DMS114 treated with DMSO at 0.1 percent for 48 hours (cell line): ENCODE data around the gene INTS1.

Source experiments
- DNase-seq: peaks from one replicate; lab custom pipeline; 2025; ENCODE audit not compliant: unreplicated experiment; lab: John Stamatoyannopoulos, UW

The INTS1 gene

DNA sequence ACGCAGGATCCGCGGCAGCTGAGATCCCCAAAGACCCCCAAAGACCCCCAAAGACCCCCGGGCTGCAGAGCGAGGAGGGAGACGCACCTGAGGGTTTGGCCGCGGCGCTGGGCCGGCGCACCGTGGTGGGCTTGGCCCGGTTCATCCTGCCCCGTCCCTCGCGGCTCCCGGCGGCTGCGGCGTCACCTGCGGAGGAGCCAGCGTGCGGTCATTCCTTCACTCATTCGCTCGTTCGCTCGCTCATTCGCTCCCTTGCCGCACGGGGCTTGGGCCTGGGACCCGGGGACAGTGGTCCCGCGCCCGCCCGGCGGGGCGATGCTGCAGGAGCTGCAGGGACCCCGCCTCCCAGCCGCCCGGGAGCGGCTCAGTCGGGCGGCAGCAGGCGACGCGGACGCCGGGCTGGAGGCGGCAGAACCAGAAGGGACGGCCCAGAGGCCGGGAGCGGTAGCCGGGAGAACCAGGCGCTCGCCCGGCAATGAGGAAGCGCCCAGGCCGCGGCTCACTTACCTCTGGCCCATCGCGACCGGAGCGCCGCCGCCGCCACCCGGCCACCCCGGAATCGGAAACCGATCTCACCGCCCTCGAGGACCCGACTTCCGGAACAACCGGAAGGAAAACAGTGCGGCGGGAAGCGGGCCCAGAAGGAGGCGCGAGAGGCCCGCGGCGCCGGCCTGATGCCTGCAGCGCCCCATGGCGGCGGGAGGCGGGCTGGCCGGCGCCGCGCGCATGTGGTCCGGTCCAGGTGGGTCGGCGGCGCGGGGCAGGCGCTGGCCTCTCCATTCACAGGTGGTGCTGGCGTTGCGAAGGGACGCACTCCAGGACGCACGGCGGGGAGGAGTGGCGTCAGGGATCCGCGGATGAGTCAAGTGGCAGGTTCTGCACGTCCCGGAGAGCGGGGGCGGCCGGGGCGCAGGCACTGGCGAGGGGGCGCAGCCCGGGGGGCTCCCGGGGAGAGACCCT, at the start of gene INTS1:
Gene INTS1, minus strand, starts transcription at position 574 of the 960 bp plus-strand sequence. Its CDS starts 429 bp downstream, at position 145.
- peak; percentile 85 for DNase-seq

GRCh38 chr7:1553512-1554210, 49.5 kb upstream of the INTS1 start:
- no peak for DNase-seq

GRCh38 chr7:1552200-1552599, 48.0 kb upstream of the INTS1 start:
- no peak for DNase-seq

DNA sequence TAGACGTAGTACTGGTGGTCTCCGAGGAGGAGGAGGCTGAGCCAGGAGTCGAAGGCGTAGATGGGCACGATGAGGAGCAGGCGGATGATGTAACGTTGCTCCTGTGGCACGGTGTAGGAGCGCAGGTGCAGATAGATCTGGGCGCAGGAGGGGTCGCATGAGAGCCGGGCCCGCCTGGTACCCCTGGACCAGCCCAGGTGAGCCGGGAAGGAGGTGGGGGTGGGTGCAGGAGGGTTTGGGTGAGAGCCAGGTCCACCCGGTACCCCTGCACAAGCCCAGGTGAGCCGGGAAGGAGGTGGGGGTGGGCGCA, 46.6 kb upstream of the INTS1 start:
- DNase-seq = no peak

- no peak for DNase-seq
Observed at GRCh38 chr7:1550005-1550845, 46.0 kb upstream of the INTS1 start.

DNA sequence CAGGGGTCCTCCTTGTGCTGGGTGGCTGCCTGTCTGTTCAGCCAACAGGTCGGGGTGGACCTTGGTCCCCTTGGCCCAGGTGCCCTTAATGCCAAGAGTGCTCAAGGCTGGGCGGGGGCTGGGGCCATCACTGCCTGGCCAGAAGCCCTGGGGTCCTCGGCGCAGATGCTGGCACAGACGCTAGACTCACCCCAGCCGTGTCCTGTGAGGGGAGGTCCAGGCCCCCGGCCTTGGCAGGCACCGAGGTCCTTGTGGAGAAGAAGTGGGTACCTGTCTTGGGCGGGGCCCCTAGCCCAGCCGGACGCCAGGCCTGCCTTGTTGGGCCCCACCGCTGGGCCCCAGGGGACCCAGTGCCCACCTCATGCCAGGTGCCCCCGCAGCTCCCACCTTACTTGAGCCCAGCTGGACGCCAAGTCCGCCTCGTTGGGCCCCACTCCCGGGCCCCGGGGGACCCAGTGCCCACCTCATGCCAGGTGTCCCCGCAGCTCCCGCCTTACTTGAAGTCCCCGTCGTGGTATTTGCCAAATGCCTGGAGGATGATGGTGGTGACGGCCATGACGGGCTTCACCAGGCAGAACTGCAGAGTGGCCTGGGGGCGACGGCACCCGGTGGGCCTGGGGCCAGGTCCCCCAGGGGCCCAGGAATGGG, 45.3 kb upstream of the INTS1 start:
- no peak for DNase-seq

- no peak for DNase-seq
Observed at GRCh38 chr7:1548944-1549343, 44.8 kb upstream of the INTS1 start.

GRCh38 chr7:1548438-1548831, 44.2 kb upstream of the INTS1 start:
- DNase-seq = no peak

GRCh38 chr7:1547777-1548437, 43.7 kb upstream of the INTS1 start:
- no peak for DNase-seq

DNA sequence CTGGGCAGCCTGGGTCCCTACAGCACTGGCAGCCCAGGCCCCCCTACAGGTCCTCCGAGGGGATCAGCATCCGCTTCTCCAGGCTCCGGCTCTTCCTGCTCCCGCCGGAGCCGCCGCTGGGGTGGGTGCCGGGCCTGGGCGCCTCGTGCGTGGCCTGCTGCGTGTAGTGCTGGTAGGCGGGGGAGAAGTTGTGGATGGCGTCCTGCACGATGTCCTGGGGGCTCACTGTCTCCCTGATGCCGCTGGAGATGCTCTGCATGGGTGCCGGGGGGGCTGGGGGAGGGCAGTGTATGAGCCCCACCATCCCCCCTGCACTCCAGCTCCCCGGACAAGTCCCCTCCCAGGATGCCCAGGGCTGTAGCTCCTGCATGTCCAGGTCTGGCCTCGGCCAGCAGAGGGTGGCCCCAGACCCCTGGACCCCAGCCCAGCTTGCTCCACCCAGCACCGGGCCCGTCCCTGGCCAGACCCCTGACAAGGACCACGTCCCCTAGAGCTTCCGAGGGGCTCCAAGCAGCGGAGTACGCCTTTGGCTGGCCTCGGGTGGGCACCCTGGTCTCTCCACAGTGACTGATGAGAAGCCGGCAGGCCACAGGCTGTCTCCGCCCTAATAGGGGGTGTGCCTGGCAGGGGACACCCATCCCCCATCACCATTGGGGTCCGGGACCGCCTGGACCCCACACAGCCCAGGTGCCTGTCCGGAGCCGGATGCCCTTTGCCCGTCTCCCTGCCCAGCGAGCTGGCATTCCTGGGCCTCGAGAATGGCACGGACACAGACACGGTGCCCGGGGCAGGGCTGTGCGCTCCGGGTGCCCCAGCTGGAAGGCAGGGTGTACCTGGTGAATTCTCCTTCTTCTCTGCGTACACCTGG, 43.0 kb upstream of the INTS1 start:
- no peak for DNase-seq

DNA sequence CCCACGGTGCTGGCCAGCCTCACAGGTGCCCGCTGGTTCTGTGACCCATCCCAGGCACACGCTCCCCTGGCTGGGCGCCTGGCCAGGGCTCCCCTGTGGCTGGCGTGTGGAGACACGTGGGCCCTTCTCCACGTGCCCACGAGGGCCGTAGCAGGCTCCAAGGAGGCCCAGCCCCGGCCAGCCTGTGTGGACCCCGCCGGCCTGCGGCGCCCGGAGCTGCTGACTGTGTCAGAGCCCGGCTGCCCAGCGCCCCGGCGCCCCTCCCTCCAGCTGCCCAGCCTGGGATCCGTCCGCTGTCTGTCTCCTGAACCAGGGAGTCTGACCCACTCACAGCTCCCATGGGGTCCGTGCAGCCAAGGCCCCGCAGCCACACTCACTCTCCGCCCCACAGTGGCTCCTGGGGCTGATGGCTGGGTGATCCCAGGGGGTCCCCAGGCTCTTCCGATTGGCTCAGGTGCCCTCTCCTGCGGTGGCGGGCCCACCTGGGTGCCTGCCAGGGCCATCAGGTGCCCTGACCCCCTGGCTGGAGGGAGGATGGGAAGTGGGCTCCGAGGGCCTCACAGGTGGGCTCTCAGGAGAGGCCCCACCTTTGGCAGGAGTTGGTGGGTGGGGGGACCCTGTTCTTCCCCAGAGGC, 42.2 kb upstream of the INTS1 start:
- no peak for DNase-seq

DNA sequence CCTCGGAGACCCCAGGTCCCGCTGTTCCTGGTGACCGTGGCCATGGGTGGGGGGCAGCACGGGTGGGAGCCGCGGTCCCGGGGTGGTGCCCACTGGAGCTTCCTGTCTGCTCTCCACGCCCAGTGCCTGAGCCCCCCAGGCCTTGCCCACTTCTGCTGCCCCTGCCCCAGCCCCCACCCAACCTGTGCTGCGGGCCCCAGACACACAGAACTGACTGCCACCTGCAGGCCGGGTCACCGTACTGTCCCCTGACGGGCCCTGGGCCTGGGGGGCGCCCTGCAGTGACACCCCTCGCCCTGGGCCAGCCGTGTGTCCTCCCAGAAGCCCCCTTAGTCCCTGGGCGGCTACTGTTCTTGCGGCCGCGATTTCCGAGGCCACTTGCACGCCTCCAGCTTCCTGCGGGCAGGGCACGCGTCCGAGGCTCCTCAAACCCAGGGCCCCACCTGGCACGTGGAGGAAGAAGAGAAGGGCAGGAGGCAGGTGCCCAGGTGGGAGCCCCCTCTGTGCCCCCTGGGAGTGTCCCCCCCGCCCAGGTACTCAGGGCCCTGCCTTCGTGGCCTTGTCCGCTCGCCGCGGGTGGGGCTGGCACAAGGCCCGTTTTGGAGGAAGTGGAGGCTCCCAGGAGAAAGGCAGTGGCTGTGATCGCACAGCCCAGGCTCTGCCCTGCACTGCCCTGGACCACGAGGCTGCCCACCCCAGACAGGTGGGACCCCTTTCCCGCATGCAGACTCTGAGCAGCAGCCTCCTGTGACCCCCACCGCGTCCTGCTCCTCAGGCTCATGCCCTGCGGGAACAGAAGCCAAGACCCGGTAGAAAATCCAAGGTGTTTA, 41.4 kb upstream of the INTS1 start:
- DNase-seq = no peak

- no peak for DNase-seq
Observed at GRCh38 chr7:1544896-1545416, 40.8 kb upstream of the INTS1 start.

- DNase-seq = no peak
Observed at GRCh38 chr7:1544178-1544895, 40.1 kb upstream of the INTS1 start.

DNA sequence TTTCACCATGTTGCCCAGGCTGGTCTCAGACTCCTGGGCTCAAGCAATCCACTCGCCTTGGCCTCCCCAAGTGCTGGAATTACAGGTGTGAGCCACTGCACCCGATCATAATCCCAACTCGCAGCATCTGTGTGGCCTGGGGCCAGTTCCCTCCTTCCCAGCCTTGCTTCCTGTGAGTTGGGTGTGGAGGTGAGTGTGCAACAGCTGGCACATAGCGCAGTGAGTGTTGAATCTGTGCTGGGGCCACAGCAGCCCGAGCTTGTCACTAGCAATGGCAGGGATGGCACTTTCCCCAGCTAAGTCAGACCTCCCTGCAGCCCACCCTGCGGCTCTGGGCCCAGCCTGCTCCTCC, 39.6 kb upstream of the INTS1 start:
- DNase-seq = no peak

DNA sequence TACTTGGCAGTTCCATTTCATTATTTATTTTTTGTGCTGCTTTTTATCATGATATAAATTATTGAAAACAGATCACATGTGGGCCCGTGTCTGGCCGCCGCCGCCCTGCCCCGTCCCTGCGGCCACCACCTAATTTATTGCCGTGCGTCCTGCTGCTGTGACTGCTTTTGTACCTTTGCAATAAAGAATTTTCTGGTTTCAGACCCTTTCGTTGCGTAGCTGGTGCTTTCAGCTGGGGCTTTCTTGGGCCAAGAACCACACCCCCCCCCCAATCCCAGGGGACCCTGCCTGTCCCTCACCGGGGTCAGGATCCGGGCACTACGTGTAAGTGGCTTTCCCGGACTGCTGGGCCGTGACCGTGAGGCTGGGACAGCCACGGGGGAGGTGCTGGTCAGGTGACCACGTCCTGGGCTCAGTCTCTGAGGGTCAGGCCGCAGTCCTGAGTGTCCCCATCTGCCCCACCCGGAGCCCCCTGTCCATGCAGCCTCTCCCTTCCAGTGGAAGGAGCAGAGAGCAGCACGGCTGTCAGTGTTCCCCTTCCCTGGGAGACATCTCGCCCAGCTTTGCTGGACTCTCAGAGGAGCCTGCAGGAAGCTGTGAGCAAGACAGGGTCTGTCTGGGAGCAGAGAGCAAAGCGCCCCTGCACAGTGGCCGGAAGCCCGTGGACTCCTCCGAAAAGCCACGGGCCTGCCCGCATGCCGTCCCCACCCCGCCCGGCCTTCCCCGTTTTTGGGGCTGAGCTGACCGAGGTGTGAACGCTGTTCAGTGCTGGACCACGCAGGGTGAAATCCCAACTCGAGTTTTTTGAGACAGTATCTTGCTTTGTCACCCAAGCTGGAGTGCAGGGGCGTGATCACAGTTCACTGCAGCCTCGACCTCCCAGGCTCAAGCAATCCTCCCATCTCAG, 38.9 kb upstream of the INTS1 start:
- no peak for DNase-seq
